Panc1 (cell line): ENCODE results near the gene NAA38. TPM values are rescaled to one million over a fixed set of nuclear protein-coding genes. Genes with fewer than 3 reads are reported as not detected.

Source experiments
- ATAC-seq: fragments of 200-7000 bp; cut with Tn5 transposase; 2 replicates; pipeline ENCODE4 v1.9.1; 2020; ENCODE audit warnings: mild to moderate bottlenecking, moderate library complexity
- BruUV-seq: library from RNA; stranded (reverse); fragments of 400-500 nt; replicated peaks from 2 replicates; lab custom pipeline; 2021; lab: Mats Ljungman, UMichigan
- CTCF ChIA-PET: fragments of 300-600 bp; sonication (Branson Sonifier 250); formaldehyde crosslinking; loops from one replicate; lab custom pipeline; 2022; ENCODE audit warnings: antibody characterized with exemption; lab: Charles Lee
- POLR2A ChIA-PET: fragments of 300-600 bp; sonication (Branson Sonifier 250); formaldehyde crosslinking; loops from one replicate; lab custom pipeline; 2022; ENCODE audit warnings: antibody characterized with exemption; lab: Charles Lee
- DNase-seq: peaks from one replicate; pipeline ENCODE4 v3.0.0-alpha.2; 2010; ENCODE audit warnings: low read depth, low spot score
- H3K27ac ChIP-seq: 2 replicates; pipeline ENCODE4 v1.5.1; 2011; ENCODE audit warnings: mild to moderate bottlenecking, low read length, inconsistent platforms
- H3K27me3 ChIP-seq: fragments of 200-500 bp; sonication (Bioruptor generic); 2 replicates; pipeline ENCODE4 v1.6.0; 2014; ENCODE audit warnings: low read length, inconsistent platforms; ENCODE audit not compliant: control insufficient read depth, insufficient read depth
- H3K36me3 ChIP-seq: fragments of 200-500 bp; sonication (Bioruptor generic); 2 replicates; pipeline ENCODE4 v1.5.1; 2014; ENCODE audit warnings: inconsistent platforms, mild to moderate bottlenecking, low read length, moderate library complexity; ENCODE audit not compliant: control insufficient read depth, insufficient read depth
- H3K4me1 ChIP-seq: 2 replicates; pipeline ENCODE4 v1.5.1; 2011; ENCODE audit warnings: inconsistent platforms, mild to moderate bottlenecking, low read length, moderate library complexity; ENCODE audit not compliant: control insufficient read depth, insufficient read depth
- H3K4me3 ChIP-seq, 2 experiments: 2 replicates each; pipeline ENCODE4 v1.5.1; 2011 to 2012; ENCODE audit warnings: low read depth in 2 of 2, low read length in 2 of 2, mild to moderate bottlenecking in 2 of 2, inconsistent platforms in 1 of 2, moderate library complexity in 1 of 2
- H3K9me3 ChIP-seq: fragments of 200-500 bp; sonication (Bioruptor generic); 2 replicates; pipeline ENCODE4 v1.5.1; 2014; ENCODE audit warnings: low read depth, mild to moderate bottlenecking, inconsistent platforms, low read length, moderate library complexity; ENCODE audit not compliant: control insufficient read depth, insufficient read depth
- CTCF ChIP-seq: fragments of 450-650 bp; IDR thresholded peaks from 2 replicates; pipeline ENCODE4 v1.5.1; 2017; ENCODE audit warnings: mild to moderate bottlenecking
- POLR2AphosphoS5 ChIP-seq: IDR thresholded peaks from 2 replicates; pipeline ENCODE4 v1.6.1; 2012; ENCODE audit warnings: mild to moderate bottlenecking, low read depth, low read length, moderate library complexity
- REST ChIP-seq, 2 experiments: IDR thresholded peaks; 2 replicates each; pipeline ENCODE4 v1.6.1; 2011 to 2012; ENCODE audit warnings: low read depth in 2 of 2, control low read depth in 1 of 2, low read length in 1 of 2, mild to moderate bottlenecking in 1 of 2, moderate library complexity in 1 of 2; ENCODE audit not compliant: insufficient read depth in 1 of 2
- SIN3A ChIP-seq: IDR thresholded peaks from 2 replicates; pipeline ENCODE4 v1.6.1; 2012; ENCODE audit warnings: low read depth, mild to moderate bottlenecking, low read length, moderate library complexity, borderline replicate concordance; ENCODE audit not compliant: insufficient read depth
- TCF7L2 ChIP-seq: IDR thresholded peaks from 2 replicates; pipeline ENCODE4 v1.6.1; 2011; ENCODE audit warnings: mild to moderate bottlenecking, low read depth, low read length, inconsistent platforms
- in situ Hi-C: cut with HindIII; loops from 2 replicates; pipeline ENCODE4 v1.10.0; 2016; ENCODE audit warnings: low sequenced_read_pairs, low pct_unique_long_range_greater_than_20kb
- intact Hi-C: fragments of 100-400 bp; cut with micrococcal nuclease; formaldehyde crosslinking; loops from one replicate; pipeline ENCODE4 v1.10.0; 2022; ENCODE audit not compliant: unreplicated experiment
- total RNA-seq: library from RNA; stranded (reverse); gene quantifications from one replicate; pipeline ENCODE4 v1.2.1, GENCODE V29; 2021; ENCODE audit not compliant: unreplicated experiment

Gene NAA38
- total RNA-seq, 1 experiment from 2014 or later = 75.2 TPM

- DNase-seq (no peak), ATAC-seq (no peak)
- ChIA-PET CTCF (no interaction called here), POLR2A (no interaction called here)
- Histone ChIP-seq H3K27ac (no peak overlapping the region), H3K4me3 (no peak overlapping the region), H3K36me3 (no peaks in the 10 kb centered on the region), H3K4me1 (no peaks in the 10 kb centered on the region), H3K27me3 (no peaks in the 10 kb centered on the region), H3K9me3 (no peaks in the 10 kb centered on the region)
- in situ Hi-C loops (no loop called here), intact Hi-C loops (no loop called here)
- no TSS peak for BruUV-seq
- TF ChIP-seq SIN3A = no peak
- no peak for TF ChIP-seq CTCF
- no peak for TF ChIP-seq REST (IDR thresholded peaks at IDR 0.05; ENCODE audit: insufficient read depth in 1 of 2, low read depth in 2 of 2, low read length in 1 of 2)
- no peak for TF ChIP-seq POLR2AphosphoS5
- TF ChIP-seq TCF7L2 = no peak
Measured at GRCh38 chr17:7816926-7817642, 40.3 kb downstream of the NAA38 start.

- ATAC-seq = no peak
- Histone ChIP-seq H3K4me1 (no peaks in the 10 kb centered on the region), H3K4me3 (no peak overlapping the region), H3K27ac (no peak overlapping the region), H3K27me3 (no peaks in the 10 kb centered on the region), H3K9me3 (no peaks in the 10 kb centered on the region), H3K36me3 (no peaks in the 10 kb centered on the region)
- ChIA-PET POLR2A (no interaction called here), CTCF (no interaction called here)
- BruUV-seq = no TSS peak
- TF ChIP-seq CTCF (no peak), POLR2AphosphoS5 (no peak), SIN3A (no peak)
- in situ Hi-C loops (no loop called here), intact Hi-C loops (no loop called here)
- DNase-seq = no peak
Measured at GRCh38 chr17:7814969-7815368, 42.4 kb downstream of the NAA38 start.
